ENCODE data around the gene ATP2B3. TPM values are rescaled to one million over a fixed set of nuclear protein-coding genes. Genes with fewer than 3 reads are reported as not detected.

The ATP2B3 gene
- total and polyA plus RNA-seq, 2 donors (not counting 3 experiments of a cell fraction or from before 2014, with no cell fraction given): 0.01 to 0.07 TPM

DNA sequence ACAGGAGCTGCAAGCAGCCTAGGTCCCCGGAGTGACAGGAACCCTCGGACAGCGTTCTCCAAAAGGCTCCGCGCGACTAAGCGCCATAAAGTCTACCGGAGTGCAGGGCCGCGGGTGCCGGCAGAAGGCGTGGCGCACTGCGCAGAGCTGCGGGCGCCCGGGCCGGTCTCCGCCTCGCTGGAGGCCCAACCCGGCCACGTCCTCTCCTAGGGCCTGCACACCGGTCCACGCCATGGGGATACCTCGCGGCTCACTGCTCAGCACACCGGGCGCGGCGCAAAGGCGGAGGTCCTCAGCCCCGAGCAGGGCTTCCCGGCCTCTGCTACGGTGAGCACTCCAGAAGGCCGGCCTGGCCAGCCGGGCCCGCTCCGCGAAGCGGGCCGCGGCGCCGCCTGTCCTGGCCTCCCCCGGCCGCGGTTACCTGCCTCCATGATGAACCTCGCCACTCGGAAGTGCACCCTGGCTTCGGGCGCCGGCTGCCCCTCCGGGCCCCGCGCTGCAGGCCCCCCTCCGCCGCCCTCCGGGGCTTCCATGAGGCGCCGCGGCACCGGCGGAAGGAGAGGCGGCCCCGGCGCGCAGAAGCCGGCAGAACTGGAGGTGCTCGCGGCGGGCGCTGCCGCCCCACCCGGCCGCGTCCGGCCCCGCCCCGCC is 81.2 kb downstream of the ATP2B3 start, which contains the start of gene CCNQ:
CCNQ (minus strand) TSS at position 599 of the 651 bp plus-strand sequence; CDS start at position 533, 66 bp downstream.
- H3K9me1 ChIP-seq (replicated peaks; ENCODE audit: control insufficient read depth, extremely low read depth, insufficient read depth, low read length): no peaks in the 10 kb centered on the region
- H3K9ac ChIP-seq (replicated peaks; ENCODE audit: extremely low read depth, insufficient read depth, low read length): peak within 1 kb of the TSS; percentile 51
- ChIA-PET CTCF (interaction anchor here (0.9 to 4.1 kb wide), 5 partner anchors 11 to 138 kb away, joined by 3 to 32 read pairs (median 4); no protein-coding TSS in a partner anchor), POLR2A (interaction anchor here (0.6 kb wide), 1 partner anchor 49 kb away, joined by 3 read pairs; no protein-coding TSS in a partner anchor)
- H3K9me3 ChIP-seq (replicated peaks; ENCODE audit: control insufficient read depth, insufficient read depth, low read length): no peaks in the 10 kb centered on the region
- peaks cover 0 to under 1% of the 10 kb centered on the region in 2 experiments for H3K36me3 ChIP-seq (ENCODE audit: control insufficient read depth in 2 of 2, extremely low read depth in 1 of 2, insufficient read depth in 2 of 2, low read length in 2 of 2)
- peak within 1 kb of the TSS; percentile 89 for H2AFZ ChIP-seq (ENCODE audit: low read depth, low read length)
- dilution Hi-C loops (cut with MboI; ENCODE audit: extremely low pct_ligation_motif_present, low sequenced_read_pairs) (no loop called here), intact Hi-C loops (cut with micrococcal nuclease) (no loop called here)
- H3K4me3 ChIP-seq (replicated peaks in 1 of 3; ENCODE audit: insufficient read depth in 1 of 3, low read depth in 1 of 3, low read length in 3 of 3): peak within 1 kb of the TSS; percentile 46 to 74 (median 71)
- H3K27ac ChIP-seq (ENCODE audit: insufficient read depth, low read depth, low read length): peak within 1 kb of the TSS; percentile 12
- TF ChIP-seq POLR2A (IDR thresholded peaks at IDR 0.05; ENCODE audit: low read depth, low read length): peak; percentile 43
- TF ChIP-seq POLR2AphosphoS5 (IDR thresholded peaks at IDR 0.05; ENCODE audit: insufficient read depth, low read depth, low read length): no peak
- BruUV-seq (replicated peaks): no TSS peak
- FAIRE-seq (peak; percentile 53), DNase-seq (ENCODE audit: low read depth, low spot score) (peak; percentile 26)
- peaks cover 12% of the 10 kb centered on the region for H3K79me2 ChIP-seq (ENCODE audit: control insufficient read depth, insufficient read depth, low read length)
- H3K4me1 ChIP-seq (ENCODE audit: control insufficient read depth, extremely low read depth, insufficient read depth, low read length): peaks cover 7% of the 10 kb centered on the region
- no peaks in the 10 kb centered on the region for H4K20me1 ChIP-seq (replicated peaks; ENCODE audit: control insufficient read depth, extremely low read depth, insufficient read depth, low read length)
- H3K4me2 ChIP-seq (ENCODE audit: insufficient read depth, low read length): peak within 1 kb of the TSS; percentile 76
- no peaks in the 10 kb centered on the region for H3K27me3 ChIP-seq (ENCODE audit: control insufficient read depth in 2 of 2, insufficient read depth in 2 of 2, low read length in 2 of 2)

GRCh38 chrX:153599192-153600031 is 82.0 kb downstream of the ATP2B3 start:
- no peaks in the 10 kb centered on the region for H3K9me3 ChIP-seq (replicated peaks; ENCODE audit: control insufficient read depth, insufficient read depth, low read length)
- peaks cover 12% of the 10 kb centered on the region for H3K79me2 ChIP-seq (ENCODE audit: control insufficient read depth, insufficient read depth, low read length)
- H3K4me3 ChIP-seq (replicated peaks in 1 of 3; ENCODE audit: insufficient read depth in 1 of 3, low read depth in 1 of 3, low read length in 3 of 3): peak overlapping the region; percentile 21 to 74 (median 57)
- POLR2A ChIA-PET: interaction anchor here (0.6 kb wide), 1 partner anchor 49 kb away, joined by 3 read pairs; no protein-coding TSS in a partner anchor
- H3K9ac ChIP-seq (replicated peaks; ENCODE audit: extremely low read depth, insufficient read depth, low read length): peak overlapping the region; percentile 51
- H4K20me1 ChIP-seq (replicated peaks; ENCODE audit: control insufficient read depth, extremely low read depth, insufficient read depth, low read length): no peaks in the 10 kb centered on the region
- H3K9me1 ChIP-seq (replicated peaks; ENCODE audit: control insufficient read depth, extremely low read depth, insufficient read depth, low read length): no peaks in the 10 kb centered on the region
- CTCF ChIA-PET: interaction anchor here (0.9 to 4.1 kb wide), 7 partner anchors 10 to 138 kb away, joined by 3 to 32 read pairs (median 4); no protein-coding TSS in a partner anchor
- H3K27ac ChIP-seq (ENCODE audit: insufficient read depth, low read depth, low read length): peak overlapping the region; percentile 12
- TF ChIP-seq POLR2AphosphoS5 (IDR thresholded peaks at IDR 0.05; ENCODE audit: insufficient read depth, low read depth, low read length) (no peak), MAX (IDR thresholded peaks at IDR 0.05; ENCODE audit: insufficient read depth, insufficient read length) (no peak), FOS (IDR thresholded peaks at IDR 0.05; ENCODE audit: borderline replicate concordance, insufficient read depth, low read length) (no peak), MYC (IDR thresholded peaks at IDR 0.05; ENCODE audit: low read depth, low read length) (no peak), POLR2A (IDR thresholded peaks at IDR 0.05; ENCODE audit: low read depth, low read length) (no peak), JUN (IDR thresholded peaks at IDR 0.05; ENCODE audit: borderline replicate concordance, insufficient read depth, insufficient read length, low read depth) (no peak), EZH2 (IDR thresholded peaks at IDR 0.05; ENCODE audit: borderline replicate concordance, low read depth, low read length, severe bottlenecking) (no peak), CTCF (IDR thresholded peaks at IDR 0.05; ENCODE audit: extremely low read depth in 1 of 2, insufficient read depth in 1 of 2, low read depth in 1 of 2, low read length in 2 of 2) (no peak), GATA2 (IDR thresholded peaks at IDR 0.05; ENCODE audit: insufficient read depth, insufficient read length, low read depth, low read length) (no peak)
- H3K27me3 ChIP-seq (ENCODE audit: control insufficient read depth in 2 of 2, insufficient read depth in 2 of 2, low read length in 2 of 2): no peaks in the 10 kb centered on the region
- no TSS peak for BruUV-seq (replicated peaks)
- intact Hi-C loops (cut with micrococcal nuclease) (no loop called here), dilution Hi-C loops (cut with MboI; ENCODE audit: extremely low pct_ligation_motif_present, low sequenced_read_pairs) (no loop called here)
- H3K36me3 ChIP-seq (ENCODE audit: control insufficient read depth in 2 of 2, extremely low read depth in 1 of 2, insufficient read depth in 2 of 2, low read length in 2 of 2): no peaks in the 10 kb centered on the region
- H3K4me2 ChIP-seq (ENCODE audit: insufficient read depth, low read length): peak overlapping the region; percentile 76
- peak overlapping the region; percentile 89 for H2AFZ ChIP-seq (ENCODE audit: low read depth, low read length)
- peak; percentile 83 for DNase-seq (ENCODE audit: low read depth, low spot score)
- FAIRE-seq: peak; percentile 85
- H3K4me1 ChIP-seq (ENCODE audit: control insufficient read depth, extremely low read depth, insufficient read depth, low read length): peaks cover 7% of the 10 kb centered on the region
